IMR-90 (cell line): ENCODE measurements around the gene ADPGK. TPM values are rescaled to one million over a fixed set of nuclear protein-coding genes. Genes with fewer than 3 reads are reported as not detected.

Experiments
- ATAC-seq: fragments of 200-7000 bp; cut with Tn5 transposase; 2 replicates; pipeline ENCODE4 v1.9.1; 2020; ENCODE audit warnings: low read depth, mild to moderate bottlenecking, moderate library complexity
- BruUV-seq: library from RNA; stranded (reverse); fragments of 400-500 nt; replicated peaks from 2 replicates; lab custom pipeline; 2021; lab: Mats Ljungman, UMichigan
- CTCF ChIA-PET: fragments of 300-600 bp; formaldehyde crosslinking; extraction: SDS; loops from one replicate; lab custom pipeline; 2021; ENCODE audit warnings: antibody characterized with exemption; lab: Yijun Ruan, JAX
- POLR2A ChIA-PET: fragments of 300-600 bp; sonication (Branson Sonifier 250); formaldehyde crosslinking; loops from one replicate; lab custom pipeline; 2022; ENCODE audit warnings: antibody characterized with exemption; ENCODE audit not compliant: unreplicated experiment; lab: Charles Lee
- DNase-seq: peaks from one replicate; pipeline ENCODE4 v3.0.0; 2013
- H2AFZ ChIP-seq: replicated peaks from 2 replicates; pipeline ENCODE3; 2013; ENCODE audit warnings: low read length, mild to moderate bottlenecking; ENCODE audit not compliant: poor library complexity
- H2AK5ac ChIP-seq: 2 replicates; pipeline ENCODE4 v1.6.1; 2013; ENCODE audit warnings: low read depth, low read length, inconsistent platforms
- H2AK9ac ChIP-seq: replicated peaks from 2 replicates; pipeline ENCODE3; 2013; ENCODE audit warnings: mild to moderate bottlenecking, low read depth, low read length, moderate library complexity; ENCODE audit not compliant: poor library complexity
- H2BK120ac ChIP-seq: 2 replicates; pipeline ENCODE4 v1.6.1; 2013; ENCODE audit warnings: low read depth, low read length, inconsistent platforms
- H2BK15ac ChIP-seq: 3 replicates; pipeline ENCODE4 v1.6.1; 2013; ENCODE audit warnings: low read depth, low read length, inconsistent platforms
- H2BK20ac ChIP-seq: 2 replicates; pipeline ENCODE4 v1.6.1; 2013; ENCODE audit warnings: low read depth, mild to moderate bottlenecking, inconsistent platforms, low read length, moderate library complexity
- H2BK5ac ChIP-seq: 2 replicates; pipeline ENCODE4 v1.6.1; 2013; ENCODE audit warnings: mild to moderate bottlenecking, low read depth, low read length, inconsistent platforms; ENCODE audit not compliant: poor library complexity, severe bottlenecking
- H3K14ac ChIP-seq: replicated peaks from 2 replicates; pipeline ENCODE4 v1.6.1; 2013; ENCODE audit warnings: low read depth, low read length, inconsistent platforms
- H3K18ac ChIP-seq: 2 replicates; pipeline ENCODE4 v1.6.1; 2013; ENCODE audit warnings: low read depth, low read length, control low read depth
- H3K23ac ChIP-seq: 2 replicates; pipeline ENCODE4 v1.6.1; 2013; ENCODE audit warnings: low read depth, low read length, inconsistent platforms
- H3K27ac ChIP-seq: 2 replicates; pipeline ENCODE4 v1.5.1; 2013; ENCODE audit warnings: mild to moderate bottlenecking, control low read depth, low read length; ENCODE audit not compliant: insufficient read depth
- H3K27me3 ChIP-seq: 2 replicates; pipeline ENCODE4 v1.6.1; 2013; ENCODE audit warnings: low read length; ENCODE audit not compliant: control insufficient read depth, insufficient read depth
- H3K36me3 ChIP-seq: 2 replicates; pipeline ENCODE4 v1.6.1; 2013; ENCODE audit warnings: low read length, mixed read lengths; ENCODE audit not compliant: control insufficient read depth, insufficient read depth
- H3K4ac ChIP-seq: 2 replicates; pipeline ENCODE4 v1.6.1; 2013; ENCODE audit warnings: low read depth, low read length, inconsistent platforms
- H3K4me1 ChIP-seq: 2 replicates; pipeline ENCODE4 v1.6.1; 2013; ENCODE audit warnings: low read length, mixed read lengths; ENCODE audit not compliant: control insufficient read depth, insufficient read depth
- H3K4me2 ChIP-seq: 2 replicates; pipeline ENCODE4 v1.6.1; 2013; ENCODE audit warnings: low read depth, mild to moderate bottlenecking, control low read depth, low read length, moderate library complexity
- H3K4me3 ChIP-seq: 2 replicates; pipeline ENCODE4 v1.5.1; 2013; ENCODE audit warnings: low read depth, mild to moderate bottlenecking, control low read depth, low read length, moderate library complexity; ENCODE audit not compliant: insufficient read depth
- H3K56ac ChIP-seq: 2 replicates; pipeline ENCODE4 v1.6.1; 2013; ENCODE audit warnings: low read length, inconsistent platforms; ENCODE audit not compliant: insufficient read depth; ENCODE audit errors: extremely low read depth
- H3K79me1 ChIP-seq, 2 experiments: 2 replicates each; pipeline ENCODE4 v1.6.1; 2013; ENCODE audit warnings: low read length in 2 of 2, inconsistent platforms in 1 of 2, low read depth in 1 of 2
- H3K9ac ChIP-seq: 2 replicates; pipeline ENCODE4 v1.6.1; 2013; ENCODE audit warnings: low read depth, low read length, control low read depth
- H3K9me1 ChIP-seq: 2 replicates; pipeline ENCODE4 v1.6.1; 2013; ENCODE audit warnings: low read length, inconsistent platforms; ENCODE audit not compliant: insufficient read depth
- H3K9me3 ChIP-seq: 2 replicates; pipeline ENCODE4 v1.6.1; 2013; ENCODE audit warnings: low read length; ENCODE audit not compliant: control insufficient read depth, insufficient read depth
- H4K20me1 ChIP-seq: 2 replicates; pipeline ENCODE4 v1.6.1; 2013; ENCODE audit warnings: low read length, inconsistent platforms; ENCODE audit not compliant: insufficient read depth
- H4K5ac ChIP-seq: 2 replicates; pipeline ENCODE4 v1.6.1; 2013; ENCODE audit warnings: mild to moderate bottlenecking, low read depth, low read length, control low read depth
- H4K8ac ChIP-seq, 2 experiments: 2 replicates each; pipeline ENCODE4 v1.6.1; 2013; ENCODE audit warnings: low read depth in 2 of 2, low read length in 2 of 2, control low read depth in 1 of 2, inconsistent platforms in 1 of 2
- H4K91ac ChIP-seq: 2 replicates; pipeline ENCODE4 v1.6.1; 2013; ENCODE audit warnings: low read depth, low read length, inconsistent platforms; ENCODE audit not compliant: insufficient read depth
- CHD1 ChIP-seq: IDR thresholded peaks from 2 replicates; pipeline ENCODE4 v1.6.1; 2012; ENCODE audit warnings: low read depth, low read length, improper control_type of control experiment
- ELK1 ChIP-seq: fragments of 150-350 bp; IDR thresholded peaks from 2 replicates; pipeline ENCODE4 v1.6.1; 2016; ENCODE audit warnings: low read depth, mild to moderate bottlenecking, low read length, moderate library complexity, borderline replicate concordance
- FOS ChIP-seq: fragments of 150-350 bp; IDR thresholded peaks from 2 replicates; pipeline ENCODE4 v1.6.1; 2016; ENCODE audit warnings: low read depth, low read length
- MAZ ChIP-seq: IDR thresholded peaks from 2 replicates; pipeline ENCODE4 v1.6.1; 2012; ENCODE audit warnings: low read depth, mild to moderate bottlenecking, low read length, improper control_type of control experiment, moderate library complexity, borderline replicate concordance
- MXI1 ChIP-seq: IDR thresholded peaks from 2 replicates; pipeline ENCODE4 v1.6.1; 2012; ENCODE audit warnings: low read depth, mild to moderate bottlenecking, low read length, moderate library complexity, borderline replicate concordance
- NFE2L2 ChIP-seq: fragments of 150-350 bp; IDR thresholded peaks from 2 replicates; pipeline ENCODE4 v1.6.1; 2016; ENCODE audit warnings: low read depth, mild to moderate bottlenecking, low read length
- POLR2A ChIP-seq: IDR thresholded peaks from 2 replicates; pipeline ENCODE4 v1.6.1; 2012; ENCODE audit warnings: mild to moderate bottlenecking, low read depth, low read length
- RAD21 ChIP-seq: IDR thresholded peaks from 2 replicates; pipeline ENCODE4 v1.6.1; 2012; ENCODE audit warnings: low read length, improper control_type of control experiment
- RCOR1 ChIP-seq: IDR thresholded peaks from 2 replicates; pipeline ENCODE4 v1.6.1; 2012; ENCODE audit warnings: mild to moderate bottlenecking, low read length, improper control_type of control experiment; ENCODE audit not compliant: insufficient replicate concordance
- RFX5 ChIP-seq: IDR thresholded peaks from 2 replicates; pipeline ENCODE4 v1.8.0; 2012; ENCODE audit warnings: low read depth, mild to moderate bottlenecking, low read length, moderate library complexity
- SMC3 ChIP-seq: fragments of 150-350 bp; IDR thresholded peaks from 2 replicates; pipeline ENCODE4 v1.6.1; 2016; ENCODE audit warnings: low read depth, mild to moderate bottlenecking, antibody characterized with exemption, low read length, moderate library complexity
- WGBS, 2 experiments: methylation state at CpG; one replicate each; pipeline versions ENCODE4 v1.1.5 to v1.1.7; 2013; ENCODE audit warnings: missing lambda C conversion rate in 2 of 2; ENCODE audit not compliant: insufficient read length in 1 of 2; ENCODE audit errors: extremely low coverage in 2 of 2; 5-methylcytosine and 5-hydroxymethylcytosine counted together
- dilution Hi-C: fragments of 300-500 bp; cut with HindIII; formaldehyde crosslinking; loops from one replicate; pipeline ENCODE4 v1.14.3; 2018; ENCODE audit warnings: low sequenced_read_pairs; ENCODE audit not compliant: unreplicated experiment
- in situ Hi-C: fragments of 300-500 bp; cut with MboI; formaldehyde crosslinking; loops from 3 replicates; pipeline ENCODE4 v1.14.3; 2019; ENCODE audit warnings: low sequenced_read_pairs, inconsistent platforms, mixed read lengths
- intact Hi-C: fragments of 100-400 bp; cut with micrococcal nuclease; formaldehyde crosslinking; loops from 2 replicates; pipeline ENCODE4 v1.10.0; 2022
- polyA plus RNA-seq, 3 experiments: library from polyadenylated mRNA; depleted of rRNA; stranded (reverse); fragments of >200 nt; gene quantifications; 2 replicates each; pipeline ENCODE4 v1.2.3, GENCODE V29; 2012; ENCODE audit warnings: low replicate concordance in 1 of 3
- total RNA-seq: library from RNA; depleted of rRNA; stranded (reverse); fragments of >200 nt; gene quantifications from 2 replicates; pipeline ENCODE4 v1.2.3, GENCODE V29; 2012

Gene ADPGK
- total and polyA plus RNA-seq, 2 of the 4 experiments (the other 2 are of a cell fraction) = 53.2 to 62.8 TPM

DNA sequence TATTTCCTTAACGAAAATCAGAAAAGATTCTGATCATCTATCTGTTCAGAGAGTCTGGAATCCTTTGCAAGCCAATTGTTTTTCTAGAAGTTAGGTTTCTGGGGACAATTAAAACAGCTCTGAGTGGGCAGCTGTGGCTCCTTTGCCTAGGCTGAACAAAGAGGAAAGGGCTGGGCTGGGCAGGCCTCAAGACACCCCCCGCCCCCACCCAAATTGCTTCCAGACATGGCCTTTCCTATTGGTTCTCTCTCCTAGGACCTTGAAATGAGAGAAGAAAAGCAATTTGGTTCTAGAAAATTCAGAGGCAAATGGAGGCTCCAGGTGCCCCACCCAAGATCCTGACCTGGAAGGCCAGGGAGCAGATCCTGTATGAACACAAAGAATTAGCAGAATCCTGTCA is 2.3 kb upstream of the ADPGK start:
- ChIA-PET POLR2A (no interaction called here), CTCF (interaction anchor here (0.9 kb wide), 1 partner anchor 64 kb away, joined by 3 read pairs; no protein-coding TSS in a partner anchor)
- Histone ChIP-seq H4K8ac (peak overlapping the region; percentile 55 to 88; a peak in 3 of 4 replicates), H2BK120ac (peak overlapping the region; percentile 75), H2AFZ (peak overlapping the region; percentile 87), H2AK5ac (no peak overlapping the region), H3K4me1 (peaks cover 21% of the 10 kb centered on the region), H3K27me3 (no peaks in the 10 kb centered on the region), H4K5ac (peak overlapping the region; percentile 37), H3K9ac (no peak overlapping the region), H3K27ac (peak overlapping the region; percentile 31; the same call in 1 of the 2 replicates), H3K23ac (no peak overlapping the region; the same call in 1 of the 2 replicates), H3K79me1 (peaks cover 16 to 24% of the 10 kb centered on the region in 2 experiments), H2BK20ac (0 out of 2 replicates have a peak overlapping the region, but pooled peaks have one; percentile 8), H3K4me3 (no peak overlapping the region), H3K14ac (peak overlapping the region; percentile 24; the same call in 1 of the 2 replicates), H2BK5ac (peak overlapping the region; percentile 83), H3K9me3 (no peaks in the 10 kb centered on the region), H4K91ac (peak overlapping the region; percentile 75; the same call in 1 of the 2 replicates), H2BK15ac (peak overlapping the region; percentile 31; the same call in 1 of the 3 replicates), H4K20me1 (peaks cover 1% of the 10 kb centered on the region; the same call in 1 of the 2 replicates), H3K9me1 (peaks cover 24% of the 10 kb centered on the region), H3K4ac (peak overlapping the region; percentile 86), H3K18ac (no peak overlapping the region), H3K36me3 (no peaks in the 10 kb centered on the region; the same call in 1 of the 2 replicates), H3K56ac (no peak overlapping the region), H2AK9ac (peak overlapping the region; percentile 8), H3K4me2 (no peak overlapping the region)
- DNase-seq (no peak), ATAC-seq (no peak)
- no TSS peak for BruUV-seq
- TF ChIP-seq SMC3 = no peak
- no peak for TF ChIP-seq RCOR1
- TF ChIP-seq POLR2A = no peak
- TF ChIP-seq CHD1 = no peak
- TF ChIP-seq NFE2L2 = no peak
- TF ChIP-seq RAD21 = no peak
- TF ChIP-seq RFX5 = no peak
- no peak for TF ChIP-seq FOS
- no peak for TF ChIP-seq MAZ
- no peak for TF ChIP-seq ELK1
- no peak for TF ChIP-seq MXI1
- dilution Hi-C loops = no loop called here
- in situ Hi-C loops = loop anchor here (5.0 to 10.0 kb wide), 2 partner anchors 296 to 489 kb away; no protein-coding TSS in a partner anchor
- intact Hi-C loops = loop anchor here (2.0 kb wide), 3 partner anchors 295 to 455 kb away; no protein-coding TSS in a partner anchor
- no CpG with 5 or more reads among the region's 2 CpGs for WGBS, 2 experiments
